HEK293 (cell line): ENCODE data around the gene AKR1C3.
"Not testable (repeated sequence)": the region's sequence is repeated elsewhere in the genome, so short reads cannot be mapped to it uniquely, and the experiment has no call there.

ENCODE experiments used
- CTCF ChIA-PET: fragments of 350-600 bp; formaldehyde crosslinking; extraction: SDS; loops from one replicate; lab custom pipeline; 2021; ENCODE audit warnings: antibody characterized with exemption; lab: Yijun Ruan, JAX
- POLR2A ChIA-PET: fragments of 300-600 bp; formaldehyde crosslinking; extraction: SDS; loops from one replicate; lab custom pipeline; 2020; ENCODE audit warnings: antibody characterized with exemption, inconsistent platforms; lab: Yijun Ruan, JAX
- H3K27ac ChIP-seq: fragments of 200-500 bp; sonication (Bioruptor generic); 2 replicates; pipeline ENCODE4 v1.5.1; 2014; ENCODE audit warnings: low read depth, low read length, control low read depth, inconsistent platforms; ENCODE audit errors: extremely low read depth
- H3K36me3 ChIP-seq, 2 experiments: fragments of 200-500 bp in 1 of 2; sonication (Bioruptor generic) in 1 of 2; 1 replicate in 1 of 2; 2 replicates in 1 of 2; pipeline ENCODE4 v1.5.1; 2014 to 2017; ENCODE audit warnings: inconsistent platforms in 2 of 2, low read length in 2 of 2; ENCODE audit not compliant: control insufficient read depth in 2 of 2, insufficient read depth in 1 of 2
- H3K4me1 ChIP-seq: fragments of 200-500 bp; sonication (Bioruptor generic); 2 replicates; pipeline ENCODE4 v1.5.1; 2014; ENCODE audit warnings: mild to moderate bottlenecking, low read length, inconsistent platforms; ENCODE audit not compliant: control insufficient read depth, insufficient read depth
- H3K4me3 ChIP-seq: 2 replicates; pipeline ENCODE4 v1.5.1; 2011; ENCODE audit warnings: low read depth, mild to moderate bottlenecking, control low read depth, low read length, moderate library complexity
- H3K9me3 ChIP-seq: fragments of 200-500 bp; sonication (Bioruptor generic); 2 replicates; pipeline ENCODE4 v1.5.1; 2014; ENCODE audit warnings: low read depth, low read length, inconsistent platforms; ENCODE audit not compliant: control insufficient read depth, insufficient read depth
- EGR2 ChIP-seq: fragments of 450-650 bp; formaldehyde crosslinking; IDR thresholded peaks from 2 replicates; pipeline ENCODE4 v1.5.1; 2016; ENCODE audit warnings: low read depth, missing biosample characterization, missing genetic modification characterization
- KLF17 ChIP-seq: fragments of 450-650 bp; formaldehyde crosslinking; IDR thresholded peaks from 2 replicates; pipeline ENCODE4 v1.5.1; 2016; ENCODE audit warnings: missing biosample characterization, missing genetic modification characterization
- SETDB1 ChIP-seq: IDR thresholded peaks from one replicate; pipeline ENCODE4 v1.6.1; 2017; ENCODE audit warnings: mild to moderate bottlenecking, low read length, moderate library complexity, mixed read lengths; ENCODE audit not compliant: insufficient read length
- ZNF157 ChIP-seq: fragments of 450-650 bp; formaldehyde crosslinking; IDR thresholded peaks from 2 replicates; pipeline ENCODE4 v1.5.1; 2016; ENCODE audit warnings: missing biosample characterization, missing genetic modification characterization
- ZNF211 ChIP-seq: fragments of 450-650 bp; formaldehyde crosslinking; IDR thresholded peaks from 2 replicates; pipeline ENCODE4 v1.5.1; 2016; ENCODE audit warnings: low read depth, missing biosample characterization, missing genetic modification characterization
- ZNF530 ChIP-seq: fragments of 450-650 bp; formaldehyde crosslinking; IDR thresholded peaks from 2 replicates; pipeline ENCODE4 v1.5.1; 2016; ENCODE audit warnings: low read depth, missing biosample characterization, missing genetic modification characterization
- ZNF561 ChIP-seq: fragments of 450-650 bp; IDR thresholded peaks from 2 replicates; pipeline ENCODE4 v1.5.1; 2018; ENCODE audit warnings: missing biosample characterization, missing genetic modification characterization, borderline replicate concordance
- ZNF610 ChIP-seq: fragments of 450-650 bp; formaldehyde crosslinking; IDR thresholded peaks from 2 replicates; pipeline ENCODE4 v1.5.1; 2016; ENCODE audit warnings: missing biosample characterization, missing genetic modification characterization, borderline replicate concordance
- ZNF658 ChIP-seq: fragments of 450-650 bp; formaldehyde crosslinking; IDR thresholded peaks from 2 replicates; pipeline ENCODE4; 2016; ENCODE audit warnings: missing biosample characterization, missing genetic modification characterization
- ZNF664 ChIP-seq: fragments of 450-650 bp; formaldehyde crosslinking; IDR thresholded peaks from 2 replicates; pipeline ENCODE4 v1.5.1; 2016; ENCODE audit warnings: missing biosample characterization, missing genetic modification characterization
- TF ChIP-seq, protein P1 (sequence below): fragments of 450-650 bp; formaldehyde crosslinking; IDR thresholded peaks from 2 replicates; pipeline ENCODE4 v1.5.1; 2016; ENCODE audit warnings: missing biosample characterization, missing genetic modification characterization
- TF ChIP-seq, protein P2 (sequence below): fragments of 450-650 bp; formaldehyde crosslinking; IDR thresholded peaks from 2 replicates; pipeline ENCODE4 v1.5.1; 2016; ENCODE audit warnings: missing biosample characterization, missing genetic modification characterization

AKR1C3 gene

GRCh38 chr10:5135581-5135980, 41.4 kb downstream of the AKR1C3 start (continued):
- TF ChIP-seq ZNF530 (tag by site-specific recombination): no peak
- TF ChIP-seq, protein P1, sequence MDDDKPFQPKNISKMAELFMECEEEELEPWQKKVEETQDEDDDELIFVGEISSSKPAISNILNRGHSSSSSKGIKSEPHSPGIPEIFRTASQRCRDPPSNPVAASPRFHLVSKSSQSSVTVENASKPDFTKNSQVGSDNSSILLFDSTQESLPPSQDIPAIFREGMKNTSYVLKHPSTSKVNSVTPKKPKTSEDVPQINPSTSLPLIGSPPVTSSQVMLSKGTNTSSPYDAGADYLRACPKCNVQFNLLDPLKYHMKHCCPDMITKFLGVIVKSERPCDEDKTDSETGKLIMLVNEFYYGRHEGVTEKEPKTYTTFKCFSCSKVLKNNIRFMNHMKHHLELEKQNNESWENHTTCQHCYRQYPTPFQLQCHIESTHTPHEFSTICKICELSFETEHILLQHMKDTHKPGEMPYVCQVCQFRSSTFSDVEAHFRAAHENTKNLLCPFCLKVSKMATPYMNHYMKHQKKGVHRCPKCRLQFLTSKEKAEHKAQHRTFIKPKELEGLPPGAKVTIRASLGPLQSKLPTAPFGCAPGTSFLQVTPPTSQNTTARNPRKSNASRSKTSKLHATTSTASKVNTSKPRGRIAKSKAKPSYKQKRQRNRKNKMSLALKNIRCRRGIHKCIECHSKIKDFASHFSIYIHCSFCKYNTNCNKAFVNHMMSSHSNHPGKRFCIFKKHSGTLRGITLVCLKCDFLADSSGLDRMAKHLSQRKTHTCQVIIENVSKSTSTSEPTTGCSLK: no peak
- TF ChIP-seq, protein P2, sequence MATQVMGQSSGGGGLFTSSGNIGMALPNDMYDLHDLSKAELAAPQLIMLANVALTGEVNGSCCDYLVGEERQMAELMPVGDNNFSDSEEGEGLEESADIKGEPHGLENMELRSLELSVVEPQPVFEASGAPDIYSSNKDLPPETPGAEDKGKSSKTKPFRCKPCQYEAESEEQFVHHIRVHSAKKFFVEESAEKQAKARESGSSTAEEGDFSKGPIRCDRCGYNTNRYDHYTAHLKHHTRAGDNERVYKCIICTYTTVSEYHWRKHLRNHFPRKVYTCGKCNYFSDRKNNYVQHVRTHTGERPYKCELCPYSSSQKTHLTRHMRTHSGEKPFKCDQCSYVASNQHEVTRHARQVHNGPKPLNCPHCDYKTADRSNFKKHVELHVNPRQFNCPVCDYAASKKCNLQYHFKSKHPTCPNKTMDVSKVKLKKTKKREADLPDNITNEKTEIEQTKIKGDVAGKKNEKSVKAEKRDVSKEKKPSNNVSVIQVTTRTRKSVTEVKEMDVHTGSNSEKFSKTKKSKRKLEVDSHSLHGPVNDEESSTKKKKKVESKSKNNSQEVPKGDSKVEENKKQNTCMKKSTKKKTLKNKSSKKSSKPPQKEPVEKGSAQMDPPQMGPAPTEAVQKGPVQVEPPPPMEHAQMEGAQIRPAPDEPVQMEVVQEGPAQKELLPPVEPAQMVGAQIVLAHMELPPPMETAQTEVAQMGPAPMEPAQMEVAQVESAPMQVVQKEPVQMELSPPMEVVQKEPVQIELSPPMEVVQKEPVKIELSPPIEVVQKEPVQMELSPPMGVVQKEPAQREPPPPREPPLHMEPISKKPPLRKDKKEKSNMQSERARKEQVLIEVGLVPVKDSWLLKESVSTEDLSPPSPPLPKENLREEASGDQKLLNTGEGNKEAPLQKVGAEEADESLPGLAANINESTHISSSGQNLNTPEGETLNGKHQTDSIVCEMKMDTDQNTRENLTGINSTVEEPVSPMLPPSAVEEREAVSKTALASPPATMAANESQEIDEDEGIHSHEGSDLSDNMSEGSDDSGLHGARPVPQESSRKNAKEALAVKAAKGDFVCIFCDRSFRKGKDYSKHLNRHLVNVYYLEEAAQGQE (tag by site-specific recombination): no peak
- TF ChIP-seq ZNF561 (tag by site-specific recombination): no peak
- TF ChIP-seq EGR2 (tag by site-specific recombination): no peak
- no peak for TF ChIP-seq ZNF157
- TF ChIP-seq ZNF610 (tag by site-specific recombination): no peak

DNA sequence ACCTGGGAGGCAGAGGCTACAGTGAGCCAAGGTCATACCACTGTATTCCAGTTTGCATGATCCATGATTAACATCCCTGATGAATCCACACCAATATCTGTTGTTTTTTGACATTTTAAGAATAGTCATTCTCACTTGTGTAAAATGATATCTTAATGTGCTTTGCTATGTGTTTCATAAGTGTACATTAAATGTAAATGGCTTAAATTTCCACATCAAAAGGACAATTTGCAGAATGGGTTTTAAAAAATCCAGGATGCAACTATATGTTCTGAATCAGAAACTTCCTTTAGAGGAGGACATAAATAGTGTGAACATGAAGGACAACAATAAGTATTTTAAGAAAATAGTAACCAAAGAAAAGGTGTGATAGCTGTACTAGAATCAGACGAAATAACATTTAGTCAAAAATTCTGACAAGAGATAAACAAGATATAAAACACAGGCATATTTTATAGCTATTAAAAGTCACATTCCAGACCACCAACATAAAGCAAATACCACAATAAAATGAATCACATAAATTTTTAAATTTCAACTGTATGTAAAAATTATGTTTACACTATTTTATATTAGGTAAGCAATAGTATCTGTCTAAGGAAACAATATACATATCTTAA, 42.4 kb downstream of the AKR1C3 start:
- TF ChIP-seq KLF17 (no peak), SETDB1 (peak; percentile 92)
- TF ChIP-seq, all 188 proteins: peak for 1
- H3K36me3 ChIP-seq: no peaks in the 10 kb centered on the region
- H3K4me1 ChIP-seq: no peaks in the 10 kb centered on the region
- no peak overlapping the region for H3K27ac ChIP-seq
- POLR2A ChIA-PET: no interaction called here
- CTCF ChIA-PET: no interaction called here
- no peaks in the 10 kb centered on the region for H3K9me3 ChIP-seq
- no peak overlapping the region for H3K4me3 ChIP-seq

DNA sequence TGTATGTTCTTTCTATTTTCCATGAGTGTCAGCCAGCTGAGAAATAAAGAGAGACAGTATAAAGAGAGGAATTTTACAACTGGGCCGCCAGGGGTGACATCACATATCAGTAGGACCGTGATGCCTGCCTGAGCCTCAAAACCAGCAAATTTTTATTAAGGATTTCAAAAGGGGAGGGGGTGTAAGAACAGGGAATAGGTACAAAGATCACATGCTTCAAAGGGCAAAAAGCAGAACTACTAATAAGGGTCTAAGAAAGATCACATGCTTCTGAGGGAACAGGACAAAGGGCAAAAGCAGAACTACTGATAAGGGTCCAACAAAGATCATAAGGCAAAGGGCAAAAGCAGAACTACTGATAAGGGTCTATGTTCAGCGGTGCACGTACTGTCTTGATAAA, 43.5 kb downstream of the AKR1C3 start:
- H3K4me3 ChIP-seq, H3K4me1 ChIP-seq, CTCF ChIA-PET, H3K36me3 ChIP-seq, POLR2A ChIA-PET, H3K9me3 ChIP-seq, H3K27ac ChIP-seq: not testable (repeated sequence)

DNA sequence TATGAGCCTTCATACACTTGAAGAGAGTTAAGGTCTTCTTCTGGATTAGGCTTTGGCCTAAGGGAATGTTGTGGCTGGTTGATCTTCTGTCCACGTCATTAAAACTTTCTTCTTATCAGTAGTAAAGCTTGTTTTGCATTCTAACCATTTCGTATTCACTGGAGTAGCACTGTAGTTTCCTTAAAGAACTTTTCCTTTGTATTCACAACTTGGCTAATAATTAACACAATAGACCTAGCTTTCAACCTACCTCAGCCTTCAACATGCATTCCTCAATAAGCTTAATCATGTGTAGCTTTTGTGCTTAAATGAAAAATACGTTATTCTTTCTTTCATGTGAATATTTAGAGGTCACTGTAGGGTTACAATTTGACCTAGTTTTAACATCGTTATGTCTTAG, 48.0 kb downstream of the AKR1C3 start:
- H3K9me3 ChIP-seq: no peaks in the 10 kb centered on the region
- TF ChIP-seq ZNF211 (tag by site-specific recombination) (no peak), ZNF664 (tag by site-specific recombination) (no peak), ZNF658 (tag by site-specific recombination) (no peak)
- no peak overlapping the region for H3K27ac ChIP-seq
- CTCF ChIA-PET: no interaction called here
- H3K4me1 ChIP-seq: no peaks in the 10 kb centered on the region
- no peak overlapping the region for H3K4me3 ChIP-seq
- POLR2A ChIA-PET: no interaction called here
- no peaks in the 10 kb centered on the region for H3K36me3 ChIP-seq
